ENCODE measurements around the gene CYB5R3. TPM values are rescaled to one million over a fixed set of nuclear protein-coding genes. Genes with fewer than 3 reads are reported as not detected.

CYB5R3 gene
- polyA plus RNA-seq, 2 of the 4 experiments (the other 2 are of a cell fraction), result 30.8 to 51.8 TPM

DNA sequence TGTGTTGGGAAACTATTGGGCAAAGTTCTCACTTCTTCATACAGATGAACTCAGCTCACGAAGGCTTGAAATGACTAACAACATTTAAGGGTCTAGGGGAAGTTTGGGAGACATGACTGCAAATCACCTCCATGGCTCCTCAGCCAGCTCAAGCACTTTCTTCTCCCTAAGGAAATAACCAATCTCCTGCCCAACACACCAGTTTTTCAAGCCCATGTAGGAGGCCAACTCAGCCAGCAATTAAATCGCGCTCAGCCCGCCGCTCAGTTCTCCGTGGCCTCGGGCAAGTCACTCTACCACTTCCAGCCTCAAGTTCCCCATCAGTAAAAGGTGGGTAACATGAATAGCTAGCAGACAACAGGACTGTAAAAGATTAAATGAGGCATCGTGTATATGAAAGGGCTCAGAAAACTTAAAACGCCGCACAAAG, 35.3 kb downstream of the CYB5R3 start:
- ATAC-seq, result no peak

DNA sequence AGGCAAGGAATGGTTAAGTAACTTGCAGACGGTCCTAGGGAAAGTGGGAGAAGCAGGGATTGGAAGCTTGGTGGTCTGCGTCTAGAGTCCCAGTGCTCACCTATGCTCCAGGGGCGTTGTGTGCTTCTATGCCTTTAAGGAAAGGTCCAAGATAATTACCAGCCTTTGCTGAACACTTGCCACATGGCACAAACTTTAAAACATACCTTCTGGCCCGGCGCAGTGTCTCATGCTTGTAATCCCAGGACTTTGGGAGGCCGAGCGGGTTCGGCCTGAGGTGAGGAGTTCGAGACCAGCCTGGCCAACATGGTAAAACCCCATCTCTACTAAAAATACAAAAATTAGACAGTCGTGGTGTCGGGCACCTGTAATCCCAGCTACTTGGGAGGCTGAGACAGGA, 36.9 kb downstream of the CYB5R3 start:
- peak overlapping the region; percentile 96 for H3K4me2 ChIP-seq
- H3K9me3 ChIP-seq, result no peaks in the 10 kb centered on the region
- TF ChIP-seq HOXB13 (CRISPR knock-in tag; IDR thresholded peaks at IDR 0.05; ENCODE audit: low read depth) (no peak), RAD21 (conservative IDR thresholded peaks at IDR 0.05 in 1 of 2, IDR thresholded peaks at IDR 0.05 in 1 of 2) (no peak), ESRRA (IDR thresholded peaks at IDR 0.05; ENCODE audit: borderline replicate concordance, low read length) (no peak), FOSL2 (IDR thresholded peaks at IDR 0.05) (no peak), FOSL2 (CRISPR knock-in tag; IDR thresholded peaks at IDR 0.05) (no peak), HDAC2 (IDR thresholded peaks at IDR 0.05) (no peak), EHMT2 (IDR thresholded peaks at IDR 0.05; ENCODE audit: low read depth) (no peak), MAZ (IDR thresholded peaks at IDR 0.05; ENCODE audit: borderline replicate concordance, low read depth, low read length) (no peak), KDM5A (IDR thresholded peaks at IDR 0.05) (no peak)
- TF ChIP-seq, protein P1, sequence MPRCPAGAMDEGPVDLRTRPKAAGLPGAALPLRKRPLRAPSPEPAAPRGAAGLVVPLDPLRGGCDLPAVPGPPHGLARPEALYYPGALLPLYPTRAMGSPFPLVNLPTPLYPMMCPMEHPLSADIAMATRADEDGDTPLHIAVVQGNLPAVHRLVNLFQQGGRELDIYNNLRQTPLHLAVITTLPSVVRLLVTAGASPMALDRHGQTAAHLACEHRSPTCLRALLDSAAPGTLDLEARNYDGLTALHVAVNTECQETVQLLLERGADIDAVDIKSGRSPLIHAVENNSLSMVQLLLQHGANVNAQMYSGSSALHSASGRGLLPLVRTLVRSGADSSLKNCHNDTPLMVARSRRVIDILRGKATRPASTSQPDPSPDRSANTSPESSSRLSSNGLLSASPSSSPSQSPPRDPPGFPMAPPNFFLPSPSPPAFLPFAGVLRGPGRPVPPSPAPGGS (IDR thresholded peaks at IDR 0.05), result no peak
- FAIRE-seq (no peak), ATAC-seq (no peak), DNase-seq (ENCODE audit: low read depth in 1 of 2, low spot score in 1 of 2) (no peak)
- 92% methylated on average over 11 of the region's 11 CpGs for WGBS (ENCODE audit: missing lambda C conversion rate)
- POLR2A ChIA-PET, result no interaction called here
- CTCF ChIA-PET, result interaction anchor here (0.6 to 1.5 kb wide), 3 partner anchors 9 to 478 kb away, joined by 3 read pairs; partner anchors contain the start of gene CYB5R3
- H3K4me3 ChIP-seq, result no peak overlapping the region
- no peak overlapping the region for H3K27ac ChIP-seq
- H3K4me1 ChIP-seq, result peaks cover 37% of the 10 kb centered on the region

More for the DNA sequence above, 35.3 kb downstream of the CYB5R3 start:
- ChIA-PET CTCF (interaction anchor here (1.3 kb wide), 1 partner anchor 253 kb away, joined by 4 read pairs; no protein-coding TSS in a partner anchor), POLR2A (interaction anchor here (1.4 to 1.9 kb wide), 2 partner anchors 11 to 14 kb away, joined by 5 to 6 read pairs; no protein-coding TSS in a partner anchor)
- Histone ChIP-seq H3K4me1 (peaks cover 31% of the 10 kb centered on the region), H3K4me3 (peak overlapping the region; percentile 93), H3K4me2 (peak overlapping the region; percentile 96), H3K27ac (peak overlapping the region; percentile 91 to 98), H3K9me3 (no peaks in the 10 kb centered on the region)
- DNase-seq (ENCODE audit: low read depth in 1 of 2, low spot score in 1 of 2) (no peak), FAIRE-seq (no peak)
- WGBS (ENCODE audit: missing lambda C conversion rate), result 5% methylated on average over 10 of the region's 10 CpGs
- TF ChIP-seq, protein P2, sequence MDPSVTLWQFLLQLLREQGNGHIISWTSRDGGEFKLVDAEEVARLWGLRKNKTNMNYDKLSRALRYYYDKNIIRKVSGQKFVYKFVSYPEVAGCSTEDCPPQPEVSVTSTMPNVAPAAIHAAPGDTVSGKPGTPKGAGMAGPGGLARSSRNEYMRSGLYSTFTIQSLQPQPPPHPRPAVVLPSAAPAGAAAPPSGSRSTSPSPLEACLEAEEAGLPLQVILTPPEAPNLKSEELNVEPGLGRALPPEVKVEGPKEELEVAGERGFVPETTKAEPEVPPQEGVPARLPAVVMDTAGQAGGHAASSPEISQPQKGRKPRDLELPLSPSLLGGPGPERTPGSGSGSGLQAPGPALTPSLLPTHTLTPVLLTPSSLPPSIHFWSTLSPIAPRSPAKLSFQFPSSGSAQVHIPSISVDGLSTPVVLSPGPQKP (IDR thresholded peaks at IDR 0.05; ENCODE audit: low read depth, low read length), result no peak
- TF ChIP-seq RNF2 (IDR thresholded peaks at IDR 0.05; ENCODE audit: borderline replicate concordance, low read depth) (no peak), RFX5 (IDR thresholded peaks at IDR 0.05) (no peak), MYC (IDR thresholded peaks at IDR 0.05; ENCODE audit: borderline replicate concordance, low read length) (no peak)
- TF ChIP-seq, protein P1 (IDR thresholded peaks at IDR 0.05), result no peak

DNA sequence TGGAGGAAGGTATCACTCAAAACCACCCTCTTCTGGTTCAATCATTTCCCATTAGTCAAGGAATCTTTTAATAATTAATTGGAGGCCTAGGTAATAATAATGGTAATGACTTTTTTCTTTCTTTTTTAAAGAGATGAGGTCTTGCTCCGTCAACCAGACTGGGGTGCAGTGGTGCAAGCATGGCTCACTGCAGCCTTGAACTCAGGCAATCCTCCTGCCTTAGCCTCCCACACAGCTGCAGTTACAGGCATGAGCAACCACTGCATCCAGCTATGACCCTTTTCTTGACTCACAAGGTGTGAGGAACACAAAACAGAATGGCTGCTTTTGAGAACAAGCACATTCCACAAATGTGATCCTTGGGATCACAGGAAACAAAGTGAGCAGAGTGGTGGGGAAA, 38.1 kb downstream of the CYB5R3 start:
- Histone ChIP-seq H3K4me1 (peaks cover 34% of the 10 kb centered on the region), H3K27ac (no peak overlapping the region), H3K4me2 (no peak overlapping the region), H3K4me3 (no peak overlapping the region), H3K9me3 (no peaks in the 10 kb centered on the region)
- ChIA-PET POLR2A (no interaction called here), CTCF (interaction anchor here (0.6 to 1.5 kb wide), 3 partner anchors 9 to 49 kb away, joined by 3 read pairs; partner anchors contain the start of gene CYB5R3)
- DNase-seq (ENCODE audit: low read depth in 1 of 2, low spot score in 1 of 2), result no peak
- no peak for FAIRE-seq
- no peak for ATAC-seq
- 82% methylated on average over 1 of the region's 1 CpG for WGBS (ENCODE audit: missing lambda C conversion rate)
- TF ChIP-seq FOXS1 (CRISPR knock-in tag; IDR thresholded peaks at IDR 0.05) (no peak), MAFK (IDR thresholded peaks at IDR 0.05; ENCODE audit: partially characterized antibody) (no peak), SMC3 (IDR thresholded peaks at IDR 0.05) (no peak), TP53 (CRISPR knock-in tag; IDR thresholded peaks at IDR 0.05) (no peak), HOXA7 (CRISPR knock-in tag; IDR thresholded peaks at IDR 0.05) (no peak), JUN (IDR thresholded peaks at IDR 0.05) (no peak), HOXB13 (CRISPR knock-in tag; IDR thresholded peaks at IDR 0.05; ENCODE audit: low read depth) (no peak), FOSL2 (IDR thresholded peaks at IDR 0.05) (no peak), FOSL2 (CRISPR knock-in tag; IDR thresholded peaks at IDR 0.05) (no peak), GATA3 (IDR thresholded peaks at IDR 0.05; ENCODE audit: borderline replicate concordance) (no peak), TFCP2L1 (CRISPR knock-in tag; IDR thresholded peaks at IDR 0.05) (no peak), CHD2 (IDR thresholded peaks at IDR 0.05; ENCODE audit: low read length, partially characterized antibody) (no peak), EHF (CRISPR knock-in tag; IDR thresholded peaks at IDR 0.05) (no peak), NPAS2 (CRISPR knock-in tag; IDR thresholded peaks at IDR 0.05; ENCODE audit: borderline replicate concordance) (no peak)
- TF ChIP-seq, protein P1 (IDR thresholded peaks at IDR 0.05), result no peak
- TF ChIP-seq, protein P3, sequence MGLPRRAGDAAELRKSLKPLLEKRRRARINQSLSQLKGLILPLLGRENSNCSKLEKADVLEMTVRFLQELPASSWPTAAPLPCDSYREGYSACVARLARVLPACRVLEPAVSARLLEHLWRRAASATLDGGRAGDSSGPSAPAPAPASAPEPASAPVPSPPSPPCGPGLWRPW (IDR thresholded peaks at IDR 0.05), result no peak
